T-helper 22 cell (primary cell): Measurements from ENCODE around the gene MIPOL1.
"Not testable (repeated sequence)": the region's sequence is repeated elsewhere in the genome, so short reads cannot be mapped to it uniquely, and the experiment has no call there.

Source experiments
- DNase-seq: peaks from one replicate; pipeline ENCODE4 v3.0.0-alpha.2; 2020; ENCODE audit warnings: low read depth

Gene MIPOL1, protein sequence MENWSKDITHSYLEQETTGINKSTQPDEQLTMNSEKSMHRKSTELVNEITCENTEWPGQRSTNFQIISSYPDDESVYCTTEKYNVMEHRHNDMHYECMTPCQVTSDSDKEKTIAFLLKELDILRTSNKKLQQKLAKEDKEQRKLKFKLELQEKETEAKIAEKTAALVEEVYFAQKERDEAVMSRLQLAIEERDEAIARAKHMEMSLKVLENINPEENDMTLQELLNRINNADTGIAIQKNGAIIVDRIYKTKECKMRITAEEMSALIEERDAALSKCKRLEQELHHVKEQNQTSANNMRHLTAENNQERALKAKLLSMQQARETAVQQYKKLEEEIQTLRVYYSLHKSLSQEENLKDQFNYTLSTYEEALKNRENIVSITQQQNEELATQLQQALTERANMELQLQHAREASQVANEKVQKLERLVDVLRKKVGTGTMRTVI

DNA sequence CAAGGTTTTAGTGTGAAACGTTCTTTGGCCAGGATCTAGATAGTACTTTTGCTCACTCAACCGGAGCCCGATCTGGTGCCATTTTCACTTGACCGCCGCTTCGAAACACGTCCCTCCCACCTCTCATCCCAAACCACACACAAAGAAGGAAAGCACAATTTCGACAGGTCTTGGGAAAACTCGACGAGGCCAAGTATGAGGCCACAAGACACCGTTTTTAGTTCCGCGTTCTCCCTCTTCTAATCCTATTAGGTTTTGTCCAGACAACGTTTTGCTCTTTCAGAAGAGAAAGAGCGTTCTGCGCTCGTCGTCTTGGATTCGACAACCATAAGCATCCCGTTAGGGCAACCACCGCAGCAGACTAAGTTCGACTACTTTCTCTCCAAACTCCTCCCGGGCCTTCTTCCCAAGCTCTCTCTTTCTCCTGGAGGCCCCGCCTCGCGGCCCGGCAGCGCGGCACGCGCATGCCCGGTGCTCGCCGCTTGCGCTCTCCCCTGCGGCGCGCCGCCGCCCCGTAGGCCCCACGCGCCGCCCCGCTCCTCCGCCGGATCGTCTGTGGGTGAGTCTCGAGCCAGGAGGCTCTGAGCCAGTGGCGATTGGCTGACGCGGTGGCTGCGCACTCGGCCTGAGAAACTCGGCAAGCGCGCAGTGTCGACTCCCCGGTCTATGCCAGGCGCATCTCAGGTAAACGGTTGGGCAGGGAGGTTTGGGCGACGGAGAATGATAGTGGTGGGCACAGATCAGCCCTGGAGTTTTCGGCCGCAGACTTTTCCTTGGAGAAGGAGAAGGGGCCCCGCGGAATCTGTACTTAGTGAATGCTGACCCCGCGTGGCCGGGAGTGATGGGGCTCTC is at the start of gene MIPOL1:
MIPOL1 (plus strand) TSS at position 517 of the 852 bp plus-strand sequence. CDS start 49,952 bp downstream, outside the sequence.
- DNase-seq = no peak

DNA sequence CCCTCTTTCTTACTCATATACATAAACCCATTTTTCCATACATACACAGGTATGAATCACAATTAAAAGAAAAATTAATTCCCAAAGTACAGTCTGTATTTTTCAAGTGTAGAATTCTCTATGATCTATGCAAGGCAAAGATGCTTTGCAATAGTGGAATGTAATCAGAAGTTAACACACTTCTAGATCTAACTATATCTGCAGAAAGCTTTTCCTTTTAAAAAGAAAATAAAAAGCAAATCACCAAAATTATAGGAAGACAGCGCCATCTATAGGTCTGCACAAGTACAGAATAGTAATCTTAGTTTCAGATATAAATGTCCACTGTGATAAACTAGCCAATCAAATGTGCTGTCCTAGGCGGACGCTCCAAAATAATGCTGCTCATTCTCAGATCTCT is 47.3 kb upstream of the MIPOL1 start:
- no peak for DNase-seq

DNA sequence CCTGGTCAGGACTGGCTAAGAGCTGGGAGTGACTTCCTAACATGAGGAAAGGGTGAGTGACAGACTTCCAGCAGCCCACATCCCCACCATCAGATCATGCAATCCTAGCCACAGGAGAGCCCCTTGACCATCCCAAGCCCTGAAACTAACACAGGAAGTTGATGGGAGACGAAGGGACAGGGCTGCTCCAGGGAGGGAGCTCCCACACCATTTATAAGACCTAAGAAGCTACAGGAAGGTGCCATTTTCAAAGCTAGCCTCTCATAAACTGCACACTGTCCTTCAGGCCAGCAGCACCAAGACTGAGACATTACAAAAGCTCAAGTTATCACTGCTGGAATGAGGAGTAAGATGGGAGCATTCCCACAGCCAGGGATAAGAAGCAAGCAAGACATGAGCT is 44.7 kb upstream of the MIPOL1 start:
- no peak for DNase-seq

DNA sequence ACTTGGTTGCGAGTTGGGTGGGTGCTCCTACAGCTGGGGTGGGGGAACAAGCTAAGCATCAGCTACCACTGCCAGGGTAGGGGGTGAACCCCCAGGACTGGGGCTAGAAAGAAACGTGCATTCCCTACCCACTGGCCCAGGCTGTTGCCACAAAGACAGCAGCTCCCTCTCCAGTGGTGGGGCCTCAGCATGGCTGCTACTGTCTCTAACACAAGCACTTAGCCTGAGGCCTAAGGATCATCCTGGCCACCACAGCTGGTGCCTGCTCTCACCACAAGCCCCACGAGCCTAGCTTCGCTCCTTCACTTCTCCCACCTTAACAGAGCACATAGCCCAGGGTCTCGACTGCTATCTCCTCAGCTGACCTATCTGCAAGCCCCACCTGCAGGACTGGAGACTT is 44.3 kb upstream of the MIPOL1 start:
- no peak for DNase-seq

DNA sequence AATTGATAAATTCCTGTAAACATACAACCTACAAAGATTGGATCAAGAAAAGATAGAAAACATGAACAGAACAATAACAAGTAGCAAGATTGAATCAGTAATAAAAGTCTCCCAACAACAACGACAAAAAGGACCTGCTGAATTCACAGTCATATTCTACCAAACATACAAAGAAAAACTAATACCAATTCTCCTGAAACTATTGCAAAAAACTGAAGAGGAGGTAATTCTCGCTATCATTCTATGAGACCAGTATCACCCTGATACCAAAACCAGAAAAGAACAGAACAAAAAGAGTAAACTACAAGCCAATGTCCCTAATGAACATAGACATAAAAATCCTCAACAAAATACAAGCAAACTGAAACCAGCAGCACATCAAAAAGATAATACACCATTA is 39.8 kb upstream of the MIPOL1 start:
- DNase-seq = no peak

DNA sequence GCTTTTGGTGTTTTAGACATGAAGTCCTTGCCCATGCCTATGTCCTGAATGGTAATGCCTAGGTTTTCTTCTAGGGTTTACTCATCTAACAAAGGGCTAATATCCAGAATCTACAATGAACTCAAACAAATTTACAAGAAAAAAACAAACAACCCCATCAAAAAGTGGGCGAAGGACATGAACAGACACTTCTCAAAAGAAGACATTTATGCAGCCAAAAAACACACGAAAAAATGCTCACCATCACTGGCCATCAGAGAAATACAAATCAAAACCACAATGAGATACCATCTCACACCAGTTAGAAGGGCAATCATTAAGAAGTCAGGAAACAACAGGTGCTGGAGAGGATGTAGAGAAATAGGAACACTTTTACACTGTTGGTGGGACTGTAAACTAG is 35.4 kb upstream of the MIPOL1 start:
- not testable (repeated sequence) for DNase-seq

DNA sequence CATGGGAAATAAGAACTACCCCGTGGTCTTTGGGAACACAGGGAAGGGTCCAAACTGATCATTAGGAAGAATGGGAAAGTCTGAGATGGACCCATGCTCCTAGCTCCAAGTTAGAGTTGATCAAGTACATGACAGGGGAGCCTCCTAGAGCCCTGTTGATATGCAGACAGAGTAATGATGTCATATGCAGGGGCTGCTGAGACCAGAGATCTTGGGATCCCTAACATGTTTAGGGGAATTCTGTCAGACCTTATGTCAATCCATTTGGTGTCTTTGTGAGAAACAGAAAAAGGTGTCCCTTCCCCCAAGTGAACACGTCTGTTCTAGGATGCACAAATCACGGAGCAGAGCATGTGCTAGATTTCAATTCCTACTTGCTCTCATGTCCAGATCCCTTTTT is 31.9 kb upstream of the MIPOL1 start:
- DNase-seq = no peak

DNA sequence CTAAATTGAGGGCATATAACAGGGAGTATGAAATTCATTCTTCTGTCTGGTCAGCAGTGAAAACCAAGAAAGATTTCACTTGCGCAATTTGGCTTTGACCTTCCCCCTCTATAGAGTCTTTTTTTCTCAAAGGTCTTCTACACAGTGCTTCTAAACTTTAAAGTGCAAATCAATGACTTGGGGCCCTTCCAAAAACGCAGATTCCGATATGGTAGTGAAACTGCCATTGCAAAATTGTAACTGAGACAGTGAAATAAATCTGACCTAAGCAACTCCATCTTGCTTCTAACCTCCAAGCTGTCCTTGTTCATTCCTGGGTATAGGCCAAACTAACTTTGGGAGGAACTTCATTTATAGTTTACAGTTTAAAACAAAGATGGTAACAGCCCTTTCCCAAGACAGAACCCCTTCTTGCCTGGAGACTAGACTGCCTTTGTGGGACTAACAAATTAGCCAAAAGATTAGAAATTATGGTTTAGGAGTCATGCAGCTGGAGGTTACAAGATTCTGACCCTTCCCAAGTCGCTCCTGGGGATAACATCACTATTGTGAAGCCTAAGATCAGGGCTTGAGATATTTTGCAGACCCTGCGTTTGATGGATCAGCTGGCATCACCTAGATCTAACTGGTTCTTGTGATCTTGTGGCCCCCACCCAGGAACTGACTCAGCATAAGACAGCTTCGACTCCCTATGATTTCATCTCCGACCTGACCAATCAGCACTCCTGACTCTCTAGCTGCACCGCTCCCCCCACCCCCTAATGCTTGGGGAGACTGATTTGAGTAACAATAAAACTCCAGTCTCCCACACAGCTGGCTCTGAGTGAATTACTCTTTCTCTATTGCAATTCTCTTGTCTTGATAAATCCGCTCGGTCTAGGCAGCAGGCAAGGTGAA is 30.3 kb upstream of the MIPOL1 start:
- DNase-seq = no peak

DNA sequence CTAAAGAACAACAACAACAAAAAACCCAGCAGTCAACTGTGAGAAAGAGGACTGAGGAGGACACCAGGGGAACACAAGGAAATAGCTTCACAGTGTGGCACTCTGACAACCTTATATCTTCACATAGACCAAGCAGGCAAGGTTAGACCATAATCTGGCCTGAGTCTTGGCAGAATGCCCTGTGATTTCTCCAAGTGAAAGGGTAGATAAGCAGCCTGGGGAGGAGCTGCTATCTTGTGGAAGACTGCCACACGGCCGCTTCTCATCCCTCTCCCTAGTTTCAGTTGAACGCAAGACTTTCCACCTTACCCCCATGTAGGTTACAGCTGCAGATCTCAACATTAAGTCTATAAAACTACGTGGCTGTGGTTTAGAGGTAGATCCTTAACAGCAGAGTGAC is 29.0 kb upstream of the MIPOL1 start:
- no peak for DNase-seq

DNA sequence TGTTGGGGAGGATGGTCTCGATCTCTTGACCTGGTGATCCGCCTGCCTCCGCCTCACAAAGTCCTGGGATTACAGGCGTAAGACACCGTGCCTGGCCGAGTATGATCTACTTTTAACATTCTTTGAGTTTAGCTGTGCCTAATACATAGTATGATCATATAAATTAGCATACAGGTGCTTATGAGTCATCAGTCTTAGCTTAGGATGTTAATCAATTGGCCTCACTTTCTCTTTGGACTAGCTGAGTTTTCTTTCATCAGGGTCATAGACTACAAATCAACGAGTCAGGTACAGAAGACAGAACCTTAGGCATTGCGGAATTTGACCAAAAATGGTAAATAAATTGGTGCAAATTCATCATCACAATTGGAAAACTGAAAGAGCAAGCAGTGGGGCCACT is 27.5 kb upstream of the MIPOL1 start:
- DNase-seq = no peak

DNA sequence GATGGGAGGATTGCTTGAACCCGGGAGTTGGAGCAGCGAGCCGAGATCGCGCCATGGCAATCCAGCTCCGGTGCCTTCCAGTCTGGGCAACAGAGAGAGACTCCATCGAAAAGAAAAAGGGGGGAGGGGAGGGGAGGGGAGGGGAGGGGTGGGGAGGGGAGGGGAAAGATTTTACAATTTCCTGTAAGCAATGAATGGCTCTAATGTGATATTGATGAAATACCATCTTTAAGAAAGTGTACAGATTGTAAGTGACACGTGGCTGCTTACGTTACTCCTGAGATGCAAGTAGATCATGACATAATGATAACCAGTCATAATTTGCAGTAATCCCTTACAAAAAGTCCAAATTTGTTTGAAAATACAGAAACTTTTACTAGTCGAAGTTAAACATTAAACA is 26.7 kb upstream of the MIPOL1 start:
- no peak for DNase-seq

DNA sequence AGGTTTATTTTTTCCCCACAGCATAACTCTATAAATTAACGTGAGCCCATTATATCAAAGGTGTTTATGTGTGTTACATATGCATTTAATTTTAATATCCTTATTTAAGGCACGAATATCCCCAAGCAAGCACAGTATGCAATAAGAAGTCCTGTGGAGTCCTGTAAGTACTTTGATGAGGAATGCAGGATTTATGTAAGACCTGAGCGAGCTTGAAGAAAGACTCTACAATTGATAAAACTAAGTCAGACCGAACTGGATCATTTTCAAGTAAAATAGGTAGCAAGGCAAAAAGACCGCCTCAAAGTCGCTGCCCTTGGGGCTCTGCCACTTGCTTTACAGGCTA is 26.1 kb upstream of the MIPOL1 start:
- DNase-seq = no peak

DNA sequence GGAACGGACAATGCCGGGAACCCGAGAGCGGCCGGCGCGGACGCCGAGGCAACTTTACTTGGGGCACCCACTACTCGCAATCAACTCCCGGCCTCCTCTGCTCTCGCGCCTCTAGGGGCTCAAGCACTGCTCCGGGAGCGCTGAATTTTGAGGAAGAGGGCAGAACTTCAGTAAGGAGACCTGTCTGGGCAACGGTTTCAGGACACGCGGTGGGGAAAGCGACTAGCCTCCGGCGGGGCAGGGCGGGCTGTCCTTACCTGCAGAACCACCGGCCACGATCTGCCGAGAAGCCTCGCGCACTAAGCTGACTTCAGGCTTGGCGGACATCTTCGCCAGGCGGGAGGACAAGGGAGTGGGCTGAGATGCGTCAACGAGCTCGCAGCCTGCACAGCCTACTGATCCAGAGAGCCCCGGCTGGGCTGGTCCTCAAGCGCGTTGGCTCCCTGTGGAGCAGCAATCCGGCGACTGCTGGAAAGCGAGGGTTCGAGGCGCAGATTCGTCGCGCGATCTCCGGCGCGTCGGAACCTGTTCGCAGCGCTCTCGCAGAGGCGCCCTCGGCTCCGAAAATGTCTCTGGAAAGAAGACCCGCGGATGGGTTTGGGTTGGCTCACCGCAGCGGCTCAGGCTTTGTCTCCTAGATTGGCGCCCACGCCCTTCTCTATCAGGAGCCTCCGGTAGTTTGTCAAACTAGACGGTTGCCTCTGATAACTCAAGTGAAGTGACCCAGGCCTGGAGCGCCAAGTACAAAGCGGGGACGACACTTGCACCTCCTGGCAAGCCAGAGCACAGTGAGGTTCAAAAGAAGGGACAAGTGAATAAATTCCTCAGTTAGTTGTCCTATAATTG is 25.5 kb upstream of the MIPOL1 start, which contains the start of gene SLC25A21:
SLC25A21 (minus strand) TSS at position 583 of the 846 bp plus-strand sequence.
- no peak for DNase-seq

DNA sequence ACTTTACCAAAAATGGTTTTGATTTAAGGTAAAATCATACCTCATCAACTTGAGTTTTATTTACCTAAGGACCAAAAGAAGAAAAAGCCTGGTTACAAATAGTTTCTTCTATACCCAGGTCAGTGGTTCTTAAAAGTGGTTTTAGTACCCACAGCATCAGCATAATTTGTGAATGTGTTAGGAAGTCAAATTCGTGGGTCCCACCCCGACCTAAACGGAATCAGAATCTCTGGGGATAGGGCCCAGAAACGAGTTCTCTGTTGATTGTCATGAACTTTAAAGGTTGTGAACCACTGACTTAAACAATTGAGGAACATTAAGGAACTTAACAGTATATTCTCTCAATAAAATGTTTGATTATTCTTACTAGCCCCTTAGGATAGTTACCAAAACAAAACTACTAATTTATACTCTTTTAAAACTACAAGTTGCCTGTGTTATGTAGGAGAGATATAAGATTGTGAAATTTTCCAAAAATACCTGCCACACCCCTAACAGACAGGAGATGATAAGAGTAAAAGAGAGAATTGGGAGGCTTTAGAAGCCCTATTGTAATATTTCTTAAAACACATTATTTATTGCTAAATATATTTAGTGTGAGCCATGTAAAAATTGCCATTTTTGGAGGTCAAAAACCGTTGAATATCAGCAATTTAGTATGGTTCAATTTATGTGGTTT is 24.7 kb upstream of the MIPOL1 start:
- no peak for DNase-seq

DNA sequence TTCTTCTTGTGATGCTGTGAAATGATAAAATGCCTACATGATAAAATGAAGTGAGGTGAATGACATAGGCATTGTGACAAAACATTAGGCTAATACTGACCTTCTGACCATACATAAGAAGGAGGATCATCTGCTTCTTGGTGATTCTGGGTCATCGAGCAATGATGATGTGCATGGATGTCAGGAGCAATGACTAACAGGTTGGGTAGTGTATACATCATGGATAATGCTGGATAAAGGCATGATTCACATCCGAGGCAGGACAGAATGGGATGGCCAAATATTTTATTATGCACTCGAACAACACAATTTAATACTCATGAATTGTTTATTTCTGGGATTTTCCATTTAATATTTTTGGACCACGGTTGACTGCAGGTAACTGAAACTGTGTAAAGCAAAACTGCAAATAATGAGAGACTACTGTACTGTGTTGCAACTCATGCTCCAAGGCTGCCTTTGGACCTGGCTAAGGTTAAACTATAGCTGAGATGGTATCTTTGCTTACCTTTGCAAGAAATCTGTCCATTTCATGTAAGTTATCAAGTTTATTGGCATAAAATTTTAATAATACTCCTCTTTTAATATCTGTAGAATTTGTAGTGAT is 17.7 kb upstream of the MIPOL1 start:
- no peak for DNase-seq

DNA sequence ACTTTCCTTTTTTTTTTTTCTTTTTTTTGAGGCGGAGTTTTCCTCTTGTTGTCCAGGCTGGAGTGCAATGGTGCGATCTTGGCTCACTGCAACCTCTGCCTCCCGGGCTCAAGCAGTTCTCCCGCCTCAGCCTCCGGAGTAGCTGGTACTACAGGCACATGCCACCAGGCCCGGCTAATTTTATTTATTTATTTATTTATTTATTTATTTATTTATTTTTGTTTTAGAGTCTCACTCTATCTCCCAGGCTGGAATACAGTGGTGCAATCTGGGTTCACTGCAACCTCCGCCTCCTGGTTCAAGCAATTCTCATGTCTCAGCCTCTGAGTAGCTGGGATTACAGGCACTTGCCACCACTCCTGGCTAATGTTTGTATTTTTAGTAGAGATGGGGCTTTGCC is 16.9 kb upstream of the MIPOL1 start:
- DNase-seq = not testable (repeated sequence)

DNA sequence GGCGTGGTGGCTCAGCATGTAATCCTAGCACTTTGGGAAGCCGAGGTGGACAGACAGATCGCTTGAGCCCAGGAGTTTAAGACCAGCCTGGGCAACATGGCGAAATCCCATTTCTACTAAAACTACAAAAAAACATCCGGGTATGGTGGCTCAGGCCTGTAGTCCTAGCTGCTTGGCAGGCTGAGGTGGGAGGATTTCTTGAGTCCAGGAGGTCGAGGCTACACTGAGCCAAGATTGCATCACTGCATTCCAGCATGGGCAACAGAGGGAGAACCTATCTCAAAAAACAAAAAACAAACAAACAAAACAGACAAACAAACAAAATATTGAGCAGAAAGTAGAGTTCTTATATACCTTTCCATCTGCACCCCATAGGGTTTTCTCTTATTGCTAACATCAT is 16.3 kb upstream of the MIPOL1 start:
- no peak for DNase-seq

DNA sequence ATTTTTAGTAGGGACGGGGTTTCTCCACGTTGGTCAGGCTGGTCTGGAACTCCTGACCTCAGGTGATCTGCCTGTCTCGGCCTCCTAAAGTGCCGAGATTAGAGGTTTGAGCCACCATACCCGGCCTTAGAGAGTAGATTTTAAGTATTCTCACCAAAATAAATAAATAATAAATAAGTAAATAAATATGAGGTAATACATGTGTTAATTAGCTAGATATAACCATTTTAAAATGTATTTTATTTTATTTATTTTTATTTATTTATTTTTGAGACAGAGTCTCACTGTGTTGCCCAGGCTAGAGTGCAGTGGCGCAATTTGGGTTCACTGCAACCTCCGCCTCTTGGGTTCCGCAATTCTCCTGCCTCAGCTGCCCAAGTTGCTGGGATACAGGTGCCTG is 13.2 kb upstream of the MIPOL1 start:
- not testable (repeated sequence) for DNase-seq

DNA sequence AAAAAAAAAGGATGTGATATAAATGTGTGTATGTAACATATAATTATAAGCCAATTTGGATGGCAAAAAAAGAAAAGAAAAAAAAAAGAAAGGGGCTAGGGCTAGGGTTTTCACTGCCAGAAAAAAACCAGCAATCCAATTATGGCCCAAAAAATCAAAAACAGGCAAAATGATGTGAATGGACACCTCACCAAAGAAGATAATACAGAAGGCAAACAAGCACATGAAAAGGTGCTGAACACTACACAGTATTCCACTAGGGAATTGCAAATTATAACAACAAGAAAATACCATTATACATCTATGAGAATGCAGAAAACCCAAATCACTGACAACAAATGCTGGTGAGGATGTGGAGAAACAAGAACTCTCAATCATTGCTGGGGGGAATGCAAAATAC is 12.1 kb upstream of the MIPOL1 start:
- DNase-seq = no peak

DNA sequence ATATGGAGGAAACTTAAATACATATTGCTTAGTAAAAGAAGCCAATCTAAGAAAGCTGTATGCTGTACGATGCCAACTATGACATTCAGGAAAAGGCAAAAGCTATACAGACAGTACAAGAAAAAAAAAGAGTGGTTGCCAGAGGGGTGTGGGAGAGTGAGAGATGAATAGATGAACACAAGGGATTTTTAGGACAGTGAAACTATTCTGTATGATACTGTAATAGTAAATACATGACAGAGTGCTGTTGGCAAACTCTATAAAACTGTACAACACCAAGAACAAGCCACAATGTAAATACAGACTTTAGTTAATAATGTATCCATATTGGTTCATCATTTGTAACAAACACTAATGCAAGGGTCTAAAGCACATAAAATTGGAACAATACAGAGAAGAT is 10.9 kb upstream of the MIPOL1 start:
- DNase-seq = no peak
